Measurements from ENCODE around the gene PLXNC1.

The PLXNC1 gene

DNA sequence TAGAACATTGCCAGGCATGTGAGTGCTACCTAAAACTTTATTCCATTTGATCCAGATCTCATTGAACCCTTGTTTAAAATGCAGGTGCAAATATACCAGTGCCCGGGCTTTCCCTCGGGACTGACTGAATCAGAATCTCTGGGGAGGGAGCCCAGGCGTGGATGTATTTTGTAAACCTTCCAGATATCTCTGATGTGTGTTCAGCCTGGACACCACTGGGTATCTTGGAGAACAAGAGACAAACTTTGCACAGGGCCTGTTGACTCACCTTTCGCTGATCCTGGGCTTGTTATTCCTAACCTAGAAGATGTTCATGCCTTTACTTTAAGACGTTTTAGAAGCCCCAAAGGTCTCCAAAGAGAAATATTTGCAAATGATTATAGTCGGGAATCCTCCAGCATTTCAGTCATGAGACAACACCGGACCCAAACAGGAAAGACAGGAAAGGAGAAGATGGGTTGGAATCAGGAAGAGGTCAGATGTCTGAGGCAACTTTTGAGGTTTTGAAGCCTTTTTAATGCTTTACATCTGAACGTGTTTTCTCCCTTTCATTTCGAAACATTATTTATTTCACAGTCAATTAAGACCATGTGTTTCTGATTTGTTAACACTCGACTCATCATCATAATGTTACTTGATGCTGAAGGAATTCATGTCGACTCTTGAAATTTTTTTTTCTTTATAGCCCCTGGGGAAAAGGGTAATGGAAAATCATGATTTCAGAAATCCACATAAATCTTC, 118.6 kb downstream of the PLXNC1 start:
- peak; percentile 88 for DNase-seq (ENCODE audit: low read depth)

DNA sequence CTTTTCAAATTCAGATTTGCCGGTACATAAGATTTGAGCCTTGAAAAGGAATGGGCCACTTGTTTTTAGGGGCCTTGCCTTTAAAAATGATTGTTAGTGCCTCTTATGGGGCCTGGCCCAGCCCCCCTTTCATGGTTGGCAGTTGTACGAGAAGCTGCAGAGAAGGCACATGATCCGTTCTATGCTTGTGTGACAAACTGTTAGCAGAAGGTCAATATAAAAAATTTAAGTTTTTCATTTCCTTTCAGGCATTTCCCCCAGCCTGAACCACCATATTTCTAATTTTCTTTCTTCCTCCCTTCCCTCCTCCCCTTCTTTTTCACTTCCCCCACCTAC, 119.1 kb downstream of the PLXNC1 start:
- DNase-seq (ENCODE audit: low read depth) = no peak

DNA sequence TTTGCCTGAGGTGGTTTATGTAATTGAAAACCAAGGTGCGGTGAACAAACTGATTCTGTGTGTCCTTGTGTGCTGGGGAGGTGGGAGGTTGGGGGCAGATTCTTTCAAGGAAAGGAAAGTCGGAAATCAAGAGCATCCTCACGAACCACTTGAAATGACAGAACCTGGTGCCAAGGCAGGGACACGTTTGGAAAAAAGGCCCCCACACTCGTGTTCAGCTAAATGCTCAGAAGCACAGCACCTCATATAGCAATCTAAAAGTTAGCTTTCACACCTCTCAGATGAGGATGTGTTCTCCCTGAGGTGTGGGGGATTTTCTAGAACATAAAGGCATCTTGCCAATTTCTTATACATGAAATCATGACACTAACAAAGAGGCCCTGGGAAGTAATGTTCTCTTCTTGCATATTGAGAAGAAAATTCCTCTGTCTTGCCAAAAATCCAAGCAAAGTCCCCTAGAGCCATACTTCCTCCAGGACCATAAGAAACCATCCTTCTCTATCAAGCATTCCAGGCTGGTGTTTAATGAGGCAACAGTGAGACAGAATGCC, 119.6 kb downstream of the PLXNC1 start:
- no peak for DNase-seq (ENCODE audit: low read depth)

GRCh38 chr12:94269316-94269999, 121.1 kb downstream of the PLXNC1 start:
- DNase-seq (ENCODE audit: low read depth) = no peak

GRCh38 chr12:94271351-94271750, 123.0 kb downstream of the PLXNC1 start:
- DNase-seq (ENCODE audit: low read depth) = no peak

DNA sequence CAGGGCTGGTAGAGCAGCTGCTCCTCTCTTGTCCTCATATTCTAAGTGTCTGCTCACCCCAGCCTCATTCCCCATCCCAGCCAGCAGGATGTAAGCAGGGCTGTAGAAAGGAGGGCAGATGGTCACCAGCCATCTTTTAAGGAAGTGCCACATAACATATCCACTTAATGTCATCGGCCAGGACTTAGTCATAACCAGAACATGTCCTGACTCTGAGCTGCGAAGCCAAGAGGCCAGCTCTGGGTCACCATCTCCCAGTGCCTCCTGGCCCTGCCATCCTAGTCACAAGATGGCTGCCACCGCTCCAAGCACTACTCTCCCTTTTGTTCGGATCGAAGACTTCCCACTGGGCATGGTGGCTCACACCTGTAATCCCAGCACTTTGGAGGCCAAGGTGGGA, 123.9 kb downstream of the PLXNC1 start:
- DNase-seq (ENCODE audit: low read depth) = no peak

DNA sequence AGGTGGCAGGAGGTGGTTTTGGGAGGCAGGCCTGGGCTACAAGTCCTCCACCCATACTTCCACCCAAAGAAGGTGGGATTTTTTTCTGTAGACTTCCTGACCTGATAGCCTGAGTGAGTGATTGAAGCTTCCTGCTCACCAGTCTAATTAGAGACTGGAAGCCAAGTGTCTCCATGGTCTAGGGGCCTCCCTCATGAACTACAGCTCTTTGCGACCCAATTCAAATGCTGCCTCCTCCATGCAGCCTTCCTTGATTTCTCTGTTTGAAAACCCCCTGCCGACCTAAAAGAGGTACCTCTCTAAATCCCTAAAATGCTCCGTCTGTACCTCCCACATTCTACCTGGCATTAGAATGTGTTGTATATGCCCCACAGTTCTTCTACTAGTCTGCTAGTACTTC, 124.9 kb downstream of the PLXNC1 start:
- DNase-seq (ENCODE audit: low read depth) = no peak

DNA sequence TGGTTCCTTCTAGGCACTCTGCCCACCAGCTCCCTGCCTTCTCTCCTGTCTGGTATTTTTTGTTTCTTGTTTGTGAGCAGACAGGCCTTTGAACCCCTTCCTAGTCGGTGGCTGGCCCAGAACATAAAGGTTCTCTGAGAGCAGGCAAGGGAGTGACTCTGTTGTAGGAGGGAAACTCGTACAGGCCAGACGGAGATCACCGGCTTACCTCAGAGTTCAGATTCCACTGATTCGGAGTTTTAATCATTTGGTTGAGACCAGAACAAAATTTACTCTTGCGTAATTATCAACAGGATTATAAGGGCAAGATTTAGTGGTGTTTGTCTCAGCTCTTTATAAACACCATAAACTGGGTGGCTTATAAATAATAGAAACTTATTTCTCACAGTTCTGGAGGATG, 128.3 kb downstream of the PLXNC1 start:
- no peak for DNase-seq (ENCODE audit: low read depth)

DNA sequence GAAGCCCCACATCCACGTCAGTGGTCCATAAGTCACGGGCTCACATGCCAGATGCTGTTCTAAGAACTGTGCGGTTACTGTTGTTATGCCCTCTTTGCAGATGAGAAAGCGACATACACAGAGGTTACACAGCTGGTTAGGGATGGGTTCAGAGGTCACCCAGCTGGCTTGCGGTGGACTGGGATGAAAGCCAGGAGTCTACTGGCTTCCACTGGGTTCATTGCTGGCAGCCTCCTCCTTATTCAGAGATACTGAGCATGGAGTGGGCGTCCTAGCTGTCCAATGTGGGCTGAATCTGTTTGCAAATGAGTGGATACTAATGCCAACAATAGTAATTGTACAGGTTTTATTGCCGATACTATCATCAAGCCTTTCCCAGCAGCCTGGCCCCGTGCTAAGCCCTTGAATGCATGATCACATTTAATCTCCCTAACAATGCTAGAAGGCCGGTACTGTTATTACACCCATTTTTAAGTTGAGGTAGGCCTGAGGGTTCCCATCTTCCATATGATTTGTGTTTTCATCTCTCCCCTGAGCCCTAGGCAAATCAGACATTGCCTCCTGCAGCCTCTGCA, 129.1 kb downstream of the PLXNC1 start:
- no peak for DNase-seq (ENCODE audit: low read depth)

DNA sequence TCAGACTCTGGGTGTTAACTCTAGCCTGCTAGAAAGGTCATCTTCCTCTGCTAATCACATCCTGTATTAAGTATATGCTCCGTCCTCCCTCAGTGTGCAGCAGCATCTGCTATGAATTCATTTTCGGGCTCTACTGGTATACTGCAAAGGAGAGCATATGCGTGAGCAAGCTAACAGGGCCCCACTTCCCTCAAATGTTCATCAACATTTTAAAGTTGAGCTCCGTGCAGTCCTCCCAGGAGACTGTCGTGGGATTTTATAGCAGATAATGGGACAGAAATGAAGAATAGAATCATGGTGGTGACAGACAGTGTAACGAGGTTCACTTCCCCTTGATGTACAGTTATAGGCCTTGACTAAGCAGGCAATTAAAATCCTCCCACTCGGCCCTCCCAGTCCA, 131.7 kb downstream of the PLXNC1 start:
- no peak for DNase-seq (ENCODE audit: low read depth)

- DNase-seq (ENCODE audit: low read depth) = no peak
Measured at GRCh38 chr12:94282675-94283074, 134.3 kb downstream of the PLXNC1 start.

DNA sequence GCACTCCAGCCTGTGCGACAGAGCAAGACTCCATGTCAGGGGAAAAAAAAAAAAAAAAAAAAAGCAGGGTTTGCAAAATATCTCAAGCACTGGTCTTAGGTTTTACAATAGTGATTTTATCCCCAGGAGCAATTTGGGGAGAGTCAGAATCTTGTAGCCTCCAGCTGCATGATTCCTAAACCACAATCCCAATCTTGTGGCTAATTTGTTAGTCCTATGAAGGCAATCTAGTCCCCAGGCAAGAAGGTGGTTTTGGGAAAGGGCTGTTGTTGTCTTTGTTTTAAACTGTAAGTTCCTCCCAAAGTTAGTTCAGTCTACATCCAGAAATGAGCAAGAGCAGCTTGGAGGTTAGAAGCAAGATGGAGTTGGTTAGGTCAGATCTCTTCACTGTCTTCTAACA, 135.7 kb downstream of the PLXNC1 start:
- no peak for DNase-seq (ENCODE audit: low read depth)

GRCh38 chr12:94284859-94285258, 136.5 kb downstream of the PLXNC1 start:
- no peak for DNase-seq (ENCODE audit: low read depth)

GRCh38 chr12:94285943-94286582, 137.7 kb downstream of the PLXNC1 start:
- DNase-seq (ENCODE audit: low read depth) = no peak

DNA sequence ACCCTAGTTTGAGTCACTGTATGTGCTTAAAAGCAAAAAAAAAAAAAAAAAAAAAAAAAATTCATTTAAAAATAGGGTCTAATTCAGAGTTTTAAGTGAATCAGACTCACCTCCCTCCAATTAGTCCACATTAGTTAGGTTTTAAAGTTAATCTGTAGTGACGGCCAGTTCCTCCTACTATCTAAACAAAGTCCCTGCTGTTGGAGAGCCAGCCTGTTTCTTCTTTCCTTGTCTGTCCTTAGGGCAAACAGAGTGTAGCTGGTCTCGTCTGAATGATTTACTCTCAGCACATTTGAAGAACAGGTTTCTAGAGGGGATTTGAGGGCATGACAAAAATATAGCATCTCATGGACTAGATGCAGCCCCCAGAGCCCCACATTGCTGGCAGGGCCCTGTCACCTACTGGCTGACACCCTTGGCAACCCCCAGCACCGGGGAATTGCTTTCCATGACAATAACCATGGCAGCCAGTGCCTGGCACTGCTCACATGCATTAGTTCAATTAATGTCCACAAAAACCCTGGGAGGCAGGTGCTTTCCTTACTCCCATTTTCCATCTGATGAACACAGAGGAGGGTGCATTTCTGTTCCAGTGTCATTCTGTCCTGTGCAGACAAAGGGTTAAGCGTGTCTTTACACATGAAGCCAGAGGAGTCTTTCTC, 138.3 kb downstream of the PLXNC1 start:
- no peak for DNase-seq (ENCODE audit: low read depth)

DNA sequence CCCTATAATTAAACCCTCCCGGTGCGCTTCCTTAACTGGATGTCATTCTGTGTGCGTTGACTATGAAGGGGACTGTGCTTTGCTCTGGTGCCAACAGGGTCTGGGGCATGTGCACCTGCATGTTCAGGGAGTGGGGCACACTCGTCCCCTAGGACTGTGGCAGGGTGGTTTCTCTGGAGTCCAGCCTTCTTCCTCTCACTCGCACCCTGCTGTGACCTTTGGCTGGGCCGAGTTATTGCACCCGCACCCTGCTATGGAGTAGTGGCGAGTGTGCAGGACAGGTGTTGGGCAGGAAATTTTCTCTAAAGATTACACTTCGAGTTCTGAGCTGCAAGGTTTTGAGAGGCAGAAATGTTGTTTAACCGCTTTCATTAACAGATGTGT, 138.9 kb downstream of the PLXNC1 start:
- DNase-seq (ENCODE audit: low read depth) = no peak

GRCh38 chr12:94289461-94290312, 141.3 kb downstream of the PLXNC1 start:
- DNase-seq (ENCODE audit: low read depth) = peak; percentile 68

DNA sequence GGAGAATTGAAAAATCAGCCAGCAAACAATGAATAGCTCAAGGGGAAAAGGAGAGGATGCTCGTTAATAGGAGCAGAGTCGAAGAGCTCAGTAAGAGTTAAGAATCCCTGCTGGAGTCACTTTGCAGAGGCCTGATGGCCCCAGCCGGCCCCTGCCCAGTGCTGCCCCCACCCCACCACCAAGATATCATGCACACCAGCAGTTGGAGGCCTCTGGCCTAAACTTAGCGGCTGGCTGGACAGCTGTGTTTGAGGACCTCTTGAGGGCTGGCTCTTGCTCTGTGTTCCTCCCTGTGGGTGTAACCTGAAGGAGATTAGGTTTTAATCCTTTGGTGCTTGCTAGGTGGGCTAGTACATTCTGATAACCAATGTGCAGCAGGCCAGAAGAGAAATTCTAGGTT, 142.0 kb downstream of the PLXNC1 start:
- no peak for DNase-seq (ENCODE audit: low read depth)

DNA sequence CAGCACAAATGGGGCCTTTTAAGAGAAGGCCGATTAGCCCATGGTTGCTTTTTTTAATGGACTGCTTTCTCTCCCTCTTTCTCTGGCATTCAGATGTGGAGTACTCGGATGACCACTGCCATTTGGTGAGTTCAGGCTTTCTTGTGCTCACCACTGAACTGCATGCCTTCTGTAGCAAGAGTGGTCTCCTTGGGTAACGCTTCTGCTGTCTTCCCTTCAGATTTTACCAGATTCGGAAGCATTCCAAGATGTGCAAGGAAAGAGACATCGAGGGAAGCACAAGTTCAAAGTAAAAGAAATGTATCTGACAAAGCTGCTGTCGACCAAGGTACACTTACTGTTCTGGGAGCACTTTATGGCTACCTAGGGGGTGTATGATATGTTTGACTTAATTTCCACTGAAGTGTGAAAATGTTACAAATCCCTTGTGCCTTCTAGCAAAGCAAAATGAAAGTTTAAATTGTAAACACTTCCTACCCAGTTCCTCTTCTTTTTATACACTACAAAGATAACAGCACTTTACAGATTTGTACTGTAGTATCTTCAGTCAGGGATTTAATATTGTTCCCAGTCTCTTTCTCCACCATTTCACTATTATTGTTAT, 148.8 kb downstream of the PLXNC1 start:
- no peak for DNase-seq (ENCODE audit: low read depth)

- DNase-seq (ENCODE audit: low read depth) = no peak
Measured at GRCh38 chr12:94297876-94298505, 149.6 kb downstream of the PLXNC1 start.

All from GM04504 (cell line).